Measurements from ENCODE around the gene AFAP1L2.

The AFAP1L2 gene

DNA sequence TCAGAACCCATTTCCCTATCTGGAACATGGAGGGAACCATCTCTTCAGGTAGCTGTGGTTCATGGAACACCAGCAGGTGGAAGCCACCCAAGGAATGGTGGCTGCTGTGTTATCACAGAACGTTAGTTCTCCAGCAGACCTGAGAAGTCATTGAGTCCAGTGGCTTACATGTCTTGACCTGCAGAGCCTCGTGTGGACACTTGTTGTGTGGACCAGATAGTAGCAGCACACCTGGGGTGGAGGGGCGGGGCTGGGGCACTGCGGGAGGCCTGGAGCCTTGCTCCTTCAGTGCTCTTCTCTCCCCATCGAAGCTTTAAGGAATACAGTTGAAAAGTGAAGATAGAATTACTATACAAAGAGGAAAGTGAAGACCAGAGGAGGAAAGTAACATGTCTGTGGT lies 122.8 kb downstream of the AFAP1L2 start:
- H3K9me3 ChIP-seq (ENCODE audit: insufficient read depth, low read length, severe bottlenecking): no peaks in the 10 kb centered on the region
- H2AFZ ChIP-seq (ENCODE audit: low read depth, low read length): no peak overlapping the region
- no peaks in the 10 kb centered on the region for H3K4me1 ChIP-seq (ENCODE audit: insufficient read depth, low read length)
- no peak overlapping the region for H3K4me3 ChIP-seq (ENCODE audit: low read depth in 1 of 2, low read length in 2 of 2)
- no peak overlapping the region for H3K27ac ChIP-seq (ENCODE audit: low read length)
- TF ChIP-seq, protein P1, sequence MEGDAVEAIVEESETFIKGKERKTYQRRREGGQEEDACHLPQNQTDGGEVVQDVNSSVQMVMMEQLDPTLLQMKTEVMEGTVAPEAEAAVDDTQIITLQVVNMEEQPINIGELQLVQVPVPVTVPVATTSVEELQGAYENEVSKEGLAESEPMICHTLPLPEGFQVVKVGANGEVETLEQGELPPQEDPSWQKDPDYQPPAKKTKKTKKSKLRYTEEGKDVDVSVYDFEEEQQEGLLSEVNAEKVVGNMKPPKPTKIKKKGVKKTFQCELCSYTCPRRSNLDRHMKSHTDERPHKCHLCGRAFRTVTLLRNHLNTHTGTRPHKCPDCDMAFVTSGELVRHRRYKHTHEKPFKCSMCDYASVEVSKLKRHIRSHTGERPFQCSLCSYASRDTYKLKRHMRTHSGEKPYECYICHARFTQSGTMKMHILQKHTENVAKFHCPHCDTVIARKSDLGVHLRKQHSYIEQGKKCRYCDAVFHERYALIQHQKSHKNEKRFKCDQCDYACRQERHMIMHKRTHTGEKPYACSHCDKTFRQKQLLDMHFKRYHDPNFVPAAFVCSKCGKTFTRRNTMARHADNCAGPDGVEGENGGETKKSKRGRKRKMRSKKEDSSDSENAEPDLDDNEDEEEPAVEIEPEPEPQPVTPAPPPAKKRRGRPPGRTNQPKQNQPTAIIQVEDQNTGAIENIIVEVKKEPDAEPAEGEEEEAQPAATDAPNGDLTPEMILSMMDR (IDR thresholded peaks at IDR 0.05; ENCODE audit: borderline replicate concordance, extremely low read depth, low read length, poor library complexity, severe bottlenecking): no peak
- TF ChIP-seq EZH2 (IDR thresholded peaks at IDR 0.05; ENCODE audit: borderline replicate concordance, low read depth, low read length, severe bottlenecking): no peak
- no peaks in the 10 kb centered on the region for H3K36me3 ChIP-seq (ENCODE audit: insufficient read depth, low read length)
- peaks cover 5% of the 10 kb centered on the region for H3K27me3 ChIP-seq (ENCODE audit: insufficient read depth, low read length, poor library complexity)
- ATAC-seq (ENCODE audit: insufficient read depth, low read depth) (no peak), DNase-seq (no peak)
- H3K9ac ChIP-seq (ENCODE audit: low read depth, low read length): no peak overlapping the region
- no peak overlapping the region for H3K4me2 ChIP-seq (ENCODE audit: insufficient read depth, low read length)
- no peaks in the 10 kb centered on the region for H3K79me2 ChIP-seq (ENCODE audit: insufficient read depth, low read length)
- H4K20me1 ChIP-seq (ENCODE audit: insufficient read depth, low read length): peaks cover 3% of the 10 kb centered on the region; the same call in 1 of the 2 replicates

DNA sequence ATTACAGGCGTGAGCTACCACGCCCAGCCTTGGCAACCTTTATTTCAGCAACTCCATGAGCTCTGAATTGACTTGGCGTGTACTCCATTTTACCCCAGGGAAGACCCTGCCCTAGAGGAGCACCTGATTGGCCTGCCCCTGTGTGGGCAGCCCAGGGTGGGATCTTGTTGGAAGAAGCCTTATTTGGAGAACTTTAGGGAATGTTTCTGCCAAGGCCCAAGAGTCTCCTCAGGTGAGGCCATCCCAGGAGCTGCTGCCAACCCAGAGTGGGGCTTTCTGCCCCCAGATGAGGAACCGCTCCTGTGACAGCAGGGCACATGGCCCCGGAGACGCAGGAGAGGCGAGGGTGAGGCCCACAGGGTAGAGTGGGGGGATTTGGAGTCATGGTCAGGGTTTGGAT lies 123.3 kb downstream of the AFAP1L2 start:
- no peak for DNase-seq
- peaks cover 5% of the 10 kb centered on the region for H3K27me3 ChIP-seq (ENCODE audit: insufficient read depth, low read length, poor library complexity)
- H3K9ac ChIP-seq (ENCODE audit: low read depth, low read length): no peak overlapping the region
- H3K9me3 ChIP-seq (ENCODE audit: insufficient read depth, low read length, severe bottlenecking): no peaks in the 10 kb centered on the region
- H3K79me2 ChIP-seq (ENCODE audit: insufficient read depth, low read length): no peaks in the 10 kb centered on the region
- H3K27ac ChIP-seq (ENCODE audit: low read length): no peak overlapping the region
- no peak overlapping the region for H2AFZ ChIP-seq (ENCODE audit: low read depth, low read length)
- no peaks in the 10 kb centered on the region for H3K4me1 ChIP-seq (ENCODE audit: insufficient read depth, low read length)
- no peak for ATAC-seq (ENCODE audit: insufficient read depth, low read depth)
- peaks cover under 1% of the 10 kb centered on the region; the same call in 1 of the 2 replicates for H4K20me1 ChIP-seq (ENCODE audit: insufficient read depth, low read length)
- no peaks in the 10 kb centered on the region for H3K36me3 ChIP-seq (ENCODE audit: insufficient read depth, low read length)
- H3K4me2 ChIP-seq (ENCODE audit: insufficient read depth, low read length): no peak overlapping the region
- TF ChIP-seq EZH2 (IDR thresholded peaks at IDR 0.05; ENCODE audit: borderline replicate concordance, low read depth, low read length, severe bottlenecking): no peak
- TF ChIP-seq, protein P1 (IDR thresholded peaks at IDR 0.05; ENCODE audit: borderline replicate concordance, extremely low read depth, low read length, poor library complexity, severe bottlenecking): no peak
- no peak overlapping the region for H3K4me3 ChIP-seq (ENCODE audit: low read depth in 1 of 2, low read length in 2 of 2)

GRCh38 chr10:114279901-114280644 lies 124.2 kb downstream of the AFAP1L2 start:
- Histone ChIP-seq H3K27me3 (ENCODE audit: insufficient read depth, low read length, poor library complexity) (peaks cover 5% of the 10 kb centered on the region), H2AFZ (ENCODE audit: low read depth, low read length) (no peak overlapping the region), H3K79me2 (ENCODE audit: insufficient read depth, low read length) (no peaks in the 10 kb centered on the region), H3K4me1 (ENCODE audit: insufficient read depth, low read length) (no peaks in the 10 kb centered on the region), H3K36me3 (ENCODE audit: insufficient read depth, low read length) (no peaks in the 10 kb centered on the region), H3K4me3 (ENCODE audit: low read depth in 1 of 2, low read length in 2 of 2) (no peak overlapping the region), H3K9me3 (ENCODE audit: insufficient read depth, low read length, severe bottlenecking) (no peaks in the 10 kb centered on the region), H3K9ac (ENCODE audit: low read depth, low read length) (no peak overlapping the region), H4K20me1 (ENCODE audit: insufficient read depth, low read length) (no peaks in the 10 kb centered on the region), H3K27ac (ENCODE audit: low read length) (no peak overlapping the region), H3K4me2 (ENCODE audit: insufficient read depth, low read length) (no peak overlapping the region)
- DNase-seq (no peak), ATAC-seq (ENCODE audit: insufficient read depth, low read depth) (no peak)
- no peak for TF ChIP-seq EZH2 (IDR thresholded peaks at IDR 0.05; ENCODE audit: borderline replicate concordance, low read depth, low read length, severe bottlenecking)
- TF ChIP-seq, protein P1 (IDR thresholded peaks at IDR 0.05; ENCODE audit: borderline replicate concordance, extremely low read depth, low read length, poor library complexity, severe bottlenecking): no peak

All from DND-41 (cell line).